H1 (cell line): Measurements from ENCODE around the gene STX4. TPM values are rescaled to one million over a fixed set of nuclear protein-coding genes. Genes with fewer than 3 reads are reported as not detected.

Experiments
- POLR2A ChIP-seq, 2 experiments: IDR thresholded peaks; 1 replicate in 1 of 2; 2 replicates in 1 of 2; pipeline ENCODE4 v1.6.1; 2011; ENCODE audit warnings: low read depth in 2 of 2, low read length in 2 of 2, mild to moderate bottlenecking in 2 of 2; ENCODE audit errors: control extremely low read depth in 1 of 2
- SP2 ChIP-seq: IDR thresholded peaks from 2 replicates; pipeline ENCODE4 v1.6.1; 2012; ENCODE audit warnings: mild to moderate bottlenecking, low read length, inconsistent platforms
- SP4 ChIP-seq: IDR thresholded peaks from 2 replicates; pipeline ENCODE4 v1.6.1; 2012; ENCODE audit warnings: low read length, inconsistent platforms
- polyA plus RNA-seq, 7 experiments: library from polyadenylated mRNA; depleted of rRNA in 3 of 7; stranded (reverse) in 5 of 7; unstranded in 2 of 7; fragments of >200 nt in 5 of 7; fragments of 200-250 nt in 2 of 7; gene quantifications; 1 replicate in 5 of 7; 2 replicates in 1 of 7; 4 replicates in 1 of 7; pipeline versions ENCODE4 v1.2.1 to v1.2.3, GENCODE V29; 2011 to 2013; ENCODE audit warnings: missing spikeins in 2 of 7, mixed read lengths in 2 of 7
- total RNA-seq: library from RNA; stranded (reverse); fragmentation: NEBNext Ultra II Directional; extraction: Animal tissue kit (Norgen Biotek cat#: 25700); gene quantifications from 2 replicates; pipeline ENCODE4 v1.2.1, GENCODE V29; 2021
- TF ChIP-seq, protein P1 (sequence below): fragments of 300-600 bp; sonication (generic); IDR thresholded peaks from 2 replicates; pipeline ENCODE4 v1.7.1; 2012; ENCODE audit warnings: low read length, moderate library complexity, mild to moderate bottlenecking, inconsistent platforms; ENCODE audit not compliant: insufficient replicate concordance

Gene STX4
- total and polyA plus RNA-seq, 2 of the 8 experiments (the other 6 are each of a cell fraction or from before 2014, with no cell fraction given), result 25.8 to 32.3 TPM

DNA sequence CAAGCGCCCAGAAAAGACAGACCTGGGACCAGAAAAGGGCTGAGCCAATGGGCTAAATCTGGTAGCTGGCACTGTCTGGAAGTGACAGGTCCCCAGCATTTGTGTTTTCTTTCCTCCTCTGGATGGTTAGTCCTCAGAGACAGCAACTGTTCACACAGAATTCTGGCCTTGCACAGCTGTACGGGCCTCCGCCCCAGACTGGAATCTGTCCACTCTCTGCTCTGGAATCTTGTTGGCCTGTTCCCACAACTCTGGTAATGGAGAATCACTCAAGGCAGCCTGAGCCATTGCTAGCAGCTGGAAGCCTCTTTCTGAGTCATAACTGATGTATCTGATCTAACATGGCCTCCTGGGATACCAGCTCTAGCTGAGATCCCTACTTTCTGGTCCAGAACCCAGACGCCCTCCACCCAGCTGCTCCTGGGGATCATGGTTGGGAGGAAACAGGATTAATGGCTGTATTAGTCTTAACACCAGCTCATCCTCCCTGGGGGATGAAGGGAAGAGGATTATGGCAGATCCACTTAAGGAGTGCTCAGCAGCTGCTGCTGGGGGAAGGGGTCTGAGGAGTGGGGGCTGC lies 31.6 kb downstream of the STX4 start (continued):
- TF ChIP-seq, protein P1, sequence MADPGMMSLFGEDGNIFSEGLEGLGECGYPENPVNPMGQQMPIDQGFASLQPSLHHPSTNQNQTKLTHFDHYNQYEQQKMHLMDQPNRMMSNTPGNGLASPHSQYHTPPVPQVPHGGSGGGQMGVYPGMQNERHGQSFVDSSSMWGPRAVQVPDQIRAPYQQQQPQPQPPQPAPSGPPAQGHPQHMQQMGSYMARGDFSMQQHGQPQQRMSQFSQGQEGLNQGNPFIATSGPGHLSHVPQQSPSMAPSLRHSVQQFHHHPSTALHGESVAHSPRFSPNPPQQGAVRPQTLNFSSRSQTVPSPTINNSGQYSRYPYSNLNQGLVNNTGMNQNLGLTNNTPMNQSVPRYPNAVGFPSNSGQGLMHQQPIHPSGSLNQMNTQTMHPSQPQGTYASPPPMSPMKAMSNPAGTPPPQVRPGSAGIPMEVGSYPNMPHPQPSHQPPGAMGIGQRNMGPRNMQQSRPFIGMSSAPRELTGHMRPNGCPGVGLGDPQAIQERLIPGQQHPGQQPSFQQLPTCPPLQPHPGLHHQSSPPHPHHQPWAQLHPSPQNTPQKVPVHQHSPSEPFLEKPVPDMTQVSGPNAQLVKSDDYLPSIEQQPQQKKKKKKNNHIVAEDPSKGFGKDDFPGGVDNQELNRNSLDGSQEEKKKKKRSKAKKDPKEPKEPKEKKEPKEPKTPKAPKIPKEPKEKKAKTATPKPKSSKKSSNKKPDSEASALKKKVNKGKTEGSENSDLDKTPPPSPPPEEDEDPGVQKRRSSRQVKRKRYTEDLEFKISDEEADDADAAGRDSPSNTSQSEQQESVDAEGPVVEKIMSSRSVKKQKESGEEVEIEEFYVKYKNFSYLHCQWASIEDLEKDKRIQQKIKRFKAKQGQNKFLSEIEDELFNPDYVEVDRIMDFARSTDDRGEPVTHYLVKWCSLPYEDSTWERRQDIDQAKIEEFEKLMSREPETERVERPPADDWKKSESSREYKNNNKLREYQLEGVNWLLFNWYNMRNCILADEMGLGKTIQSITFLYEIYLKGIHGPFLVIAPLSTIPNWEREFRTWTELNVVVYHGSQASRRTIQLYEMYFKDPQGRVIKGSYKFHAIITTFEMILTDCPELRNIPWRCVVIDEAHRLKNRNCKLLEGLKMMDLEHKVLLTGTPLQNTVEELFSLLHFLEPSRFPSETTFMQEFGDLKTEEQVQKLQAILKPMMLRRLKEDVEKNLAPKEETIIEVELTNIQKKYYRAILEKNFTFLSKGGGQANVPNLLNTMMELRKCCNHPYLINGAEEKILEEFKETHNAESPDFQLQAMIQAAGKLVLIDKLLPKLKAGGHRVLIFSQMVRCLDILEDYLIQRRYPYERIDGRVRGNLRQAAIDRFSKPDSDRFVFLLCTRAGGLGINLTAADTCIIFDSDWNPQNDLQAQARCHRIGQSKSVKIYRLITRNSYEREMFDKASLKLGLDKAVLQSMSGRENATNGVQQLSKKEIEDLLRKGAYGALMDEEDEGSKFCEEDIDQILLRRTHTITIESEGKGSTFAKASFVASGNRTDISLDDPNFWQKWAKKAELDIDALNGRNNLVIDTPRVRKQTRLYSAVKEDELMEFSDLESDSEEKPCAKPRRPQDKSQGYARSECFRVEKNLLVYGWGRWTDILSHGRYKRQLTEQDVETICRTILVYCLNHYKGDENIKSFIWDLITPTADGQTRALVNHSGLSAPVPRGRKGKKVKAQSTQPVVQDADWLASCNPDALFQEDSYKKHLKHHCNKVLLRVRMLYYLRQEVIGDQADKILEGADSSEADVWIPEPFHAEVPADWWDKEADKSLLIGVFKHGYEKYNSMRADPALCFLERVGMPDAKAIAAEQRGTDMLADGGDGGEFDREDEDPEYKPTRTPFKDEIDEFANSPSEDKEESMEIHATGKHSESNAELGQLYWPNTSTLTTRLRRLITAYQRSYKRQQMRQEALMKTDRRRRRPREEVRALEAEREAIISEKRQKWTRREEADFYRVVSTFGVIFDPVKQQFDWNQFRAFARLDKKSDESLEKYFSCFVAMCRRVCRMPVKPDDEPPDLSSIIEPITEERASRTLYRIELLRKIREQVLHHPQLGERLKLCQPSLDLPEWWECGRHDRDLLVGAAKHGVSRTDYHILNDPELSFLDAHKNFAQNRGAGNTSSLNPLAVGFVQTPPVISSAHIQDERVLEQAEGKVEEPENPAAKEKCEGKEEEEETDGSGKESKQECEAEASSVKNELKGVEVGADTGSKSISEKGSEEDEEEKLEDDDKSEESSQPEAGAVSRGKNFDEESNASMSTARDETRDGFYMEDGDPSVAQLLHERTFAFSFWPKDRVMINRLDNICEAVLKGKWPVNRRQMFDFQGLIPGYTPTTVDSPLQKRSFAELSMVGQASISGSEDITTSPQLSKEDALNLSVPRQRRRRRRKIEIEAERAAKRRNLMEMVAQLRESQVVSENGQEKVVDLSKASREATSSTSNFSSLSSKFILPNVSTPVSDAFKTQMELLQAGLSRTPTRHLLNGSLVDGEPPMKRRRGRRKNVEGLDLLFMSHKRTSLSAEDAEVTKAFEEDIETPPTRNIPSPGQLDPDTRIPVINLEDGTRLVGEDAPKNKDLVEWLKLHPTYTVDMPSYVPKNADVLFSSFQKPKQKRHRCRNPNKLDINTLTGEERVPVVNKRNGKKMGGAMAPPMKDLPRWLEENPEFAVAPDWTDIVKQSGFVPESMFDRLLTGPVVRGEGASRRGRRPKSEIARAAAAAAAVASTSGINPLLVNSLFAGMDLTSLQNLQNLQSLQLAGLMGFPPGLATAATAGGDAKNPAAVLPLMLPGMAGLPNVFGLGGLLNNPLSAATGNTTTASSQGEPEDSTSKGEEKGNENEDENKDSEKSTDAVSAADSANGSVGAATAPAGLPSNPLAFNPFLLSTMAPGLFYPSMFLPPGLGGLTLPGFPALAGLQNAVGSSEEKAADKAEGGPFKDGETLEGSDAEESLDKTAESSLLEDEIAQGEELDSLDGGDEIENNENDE, result no peak
- TF ChIP-seq SP2 (no peak), SP4 (no peak), POLR2A (IDR thresholded peaks at IDR 0.05; ENCODE audit: control extremely low read depth in 1 of 2, low read depth in 2 of 2, low read length in 2 of 2) (no peak)
